Activated naive CD4-positive, alpha-beta T cell treated with anti-CD3 and anti-CD28 coated beads, Interleukin-2, amount 50 U/mL, for 16 hours (primary cell): ENCODE results near the gene LVRN.

Experiments used
- DNase-seq: peaks from one replicate; pipeline ENCODE4 v3.0.0-alpha.2; 2020

LVRN gene

GRCh38 chr5:115962565-115963402 lies 509 bp downstream of the LVRN start:
- DNase-seq = peak; percentile 9

GRCh38 chr5:115963566-115963965 lies 1.3 kb downstream of the LVRN start:
- no peak for DNase-seq

GRCh38 chr5:115968770-115969169 lies 6.5 kb downstream of the LVRN start:
- no peak for DNase-seq

- DNase-seq = no peak
Measured at GRCh38 chr5:115977096-115977495, 14.8 kb downstream of the LVRN start.

- no peak for DNase-seq
Measured at GRCh38 chr5:115977988-115978387, 15.7 kb downstream of the LVRN start.

GRCh38 chr5:115978779-115979178 lies 16.5 kb downstream of the LVRN start:
- no peak for DNase-seq

- DNase-seq = no peak
Measured at GRCh38 chr5:115979201-115980041, 17.1 kb downstream of the LVRN start.

- DNase-seq = no peak
Measured at GRCh38 chr5:115983519-115983918, 21.2 kb downstream of the LVRN start.

GRCh38 chr5:115985802-115986757 lies 23.8 kb downstream of the LVRN start:
- no peak for DNase-seq

- DNase-seq = no peak
Measured at GRCh38 chr5:115988002-115988401, 25.7 kb downstream of the LVRN start.

GRCh38 chr5:115992848-115993350 lies 30.6 kb downstream of the LVRN start:
- no peak for DNase-seq

GRCh38 chr5:115995351-115995750 lies 33.1 kb downstream of the LVRN start:
- no peak for DNase-seq

GRCh38 chr5:116002116-116002906 lies 40.0 kb downstream of the LVRN start:
- no peak for DNase-seq

- no peak for DNase-seq
Measured at GRCh38 chr5:116004248-116004647, 42.0 kb downstream of the LVRN start.

- DNase-seq = no peak
Measured at GRCh38 chr5:116009806-116010205, 47.5 kb downstream of the LVRN start.

GRCh38 chr5:116011046-116011445 lies 48.8 kb downstream of the LVRN start:
- no peak for DNase-seq

- DNase-seq = no peak
Measured at GRCh38 chr5:116013207-116013785, 51.0 kb downstream of the LVRN start.

- no peak for DNase-seq
Measured at GRCh38 chr5:116013936-116014335, 51.7 kb downstream of the LVRN start.

- no peak for DNase-seq
Measured at GRCh38 chr5:116023619-116024018, 61.3 kb downstream of the LVRN start.

- DNase-seq = no peak
Measured at GRCh38 chr5:116025866-116026265, 63.6 kb downstream of the LVRN start.

GRCh38 chr5:116032094-116032517 lies 69.8 kb downstream of the LVRN start, which contains the start of gene ARL14EPL:
ARL14EPL (plus strand) TSS chr5:116032472; CDS start chr5:116051466, 18,994 bp downstream.
- no peak for DNase-seq
